Kidney (tissue), 14 donors: ENCODE results near the gene ADIPOQ. TPM values are rescaled to one million over a fixed set of nuclear protein-coding genes. Genes with fewer than 3 reads are reported as not detected.
"Not testable (repeated sequence)": the region's sequence is repeated elsewhere in the genome, so short reads cannot be mapped to it uniquely, and the experiment has no call there.

Source experiments
- DNase-seq, 5 donors: peaks; one replicate each; pipeline ENCODE4 v3.0.0-alpha.2; 2013 to 2020
- FAIRE-seq: peaks from 2 replicates; lab custom pipeline; 2012; peaks lifted over from hg19 to GRCh38; lab: Jason Lieb, UNC
- H3K27ac ChIP-seq, 2 donors: one replicate each; pipeline ENCODE4 v1.7.0; 2013; ENCODE audit warnings: low read depth in 2 of 2, low read length in 2 of 2, inconsistent platforms in 1 of 2
- H3K27me3 ChIP-seq: one replicate; pipeline ENCODE4 v1.7.1; 2013; ENCODE audit warnings: low read length, inconsistent platforms; ENCODE audit not compliant: control insufficient read depth, insufficient read depth
- H3K36me3 ChIP-seq, 3 donors: one replicate each; pipeline versions ENCODE4 v1.7.0 to v1.7.1; 2013; ENCODE audit warnings: low read length in 3 of 3, control low read depth in 1 of 3, inconsistent platforms in 1 of 3; ENCODE audit not compliant: insufficient read depth in 3 of 3, control insufficient read depth in 2 of 3
- H3K4me1 ChIP-seq, 3 donors: one replicate each; pipeline versions ENCODE4 v1.7.0 to v1.7.1; 2013; ENCODE audit warnings: low read length in 3 of 3, inconsistent platforms in 1 of 3, low read depth in 1 of 3; ENCODE audit not compliant: control insufficient read depth in 2 of 3, insufficient read depth in 2 of 3
- H3K4me3 ChIP-seq, 3 donors: one replicate each; pipeline versions ENCODE4 v1.7.0 to v1.8.1; 2013; ENCODE audit warnings: low read length in 3 of 3, control low read depth in 1 of 3, inconsistent platforms in 1 of 3
- H3K9ac ChIP-seq, 3 donors: one replicate each; pipeline versions ENCODE4 v1.7.0 to v1.7.1; 2013; ENCODE audit warnings: low read length in 3 of 3, control low read depth in 1 of 3, inconsistent platforms in 1 of 3
- H3K9me3 ChIP-seq, 3 donors: one replicate each; pipeline versions ENCODE4 v1.7.0 to v1.7.1; 2013; ENCODE audit warnings: low read length in 3 of 3, control low read depth in 1 of 3, inconsistent platforms in 1 of 3; ENCODE audit not compliant: control insufficient read depth in 2 of 3, insufficient read depth in 1 of 3
- intact Hi-C: fragments of 100-400 bp; cut with DNase I; formaldehyde crosslinking; loops from one replicate; pipeline ENCODE4 v1.11.1; 2022
- polyA plus RNA-seq: library from polyadenylated mRNA; stranded (reverse); fragments of 350-450 nt; fragmentation: Illumina TruSeq; extraction: RNeasy Lipid Tissue Mini Kit (QIAGEN cat#74804); gene quantifications from one replicate; pipeline ENCODE4 v1.2.3, GENCODE V29; 2014; ENCODE audit warnings: low read depth, low replicate concordance; ENCODE audit not compliant: insufficient read depth
- total RNA-seq: library from RNA; stranded (reverse); fragmentation: NEBNext Ultra II Directional; extraction: Animal tissue kit (Norgen Biotek cat#: 25700); gene quantifications from one replicate; pipeline ENCODE4 v1.2.1, GENCODE V29; 2021
- TF ChIP-seq, protein P1 (sequence below): IDR thresholded peaks from 3 replicates; pipeline ENCODE4 v1.5.1; 2012; ENCODE audit warnings: mild to moderate bottlenecking, moderate library complexity, borderline replicate concordance; ENCODE audit not compliant: insufficient read depth; ENCODE audit errors: extremely low read depth
- donor health status: control.
- donor health status: control.
- donor health status: control.
- donor health status: control.
- donor health status: control.
- donor health status: DM: yes; HTN: yes; CAD: no.
- donor health status: Normal renal cell carcinoma (clear cell type).

ADIPOQ gene
- total and polyA plus RNA-seq, 2 donors from 2014 or later: not detected

GRCh38 chr3:186802701-186803100 is 39.8 kb upstream of the ADIPOQ start:
- Histone ChIP-seq H3K9ac (no peak overlapping the region), H3K4me3 (no peak overlapping the region), H3K9me3 (no peaks in the 10 kb centered on the region), H3K36me3 (peaks cover 0 to 4% (median 3%) of the 10 kb centered on the region in 3 donors), H3K27me3 (no peaks in the 10 kb centered on the region), H3K4me1 (peaks cover 0 to 10% (median 5%) of the 10 kb centered on the region in 3 donors), H3K27ac (no peak overlapping the region)
- FAIRE-seq (no peak), DNase-seq (no peak)
- TF ChIP-seq, protein P1, sequence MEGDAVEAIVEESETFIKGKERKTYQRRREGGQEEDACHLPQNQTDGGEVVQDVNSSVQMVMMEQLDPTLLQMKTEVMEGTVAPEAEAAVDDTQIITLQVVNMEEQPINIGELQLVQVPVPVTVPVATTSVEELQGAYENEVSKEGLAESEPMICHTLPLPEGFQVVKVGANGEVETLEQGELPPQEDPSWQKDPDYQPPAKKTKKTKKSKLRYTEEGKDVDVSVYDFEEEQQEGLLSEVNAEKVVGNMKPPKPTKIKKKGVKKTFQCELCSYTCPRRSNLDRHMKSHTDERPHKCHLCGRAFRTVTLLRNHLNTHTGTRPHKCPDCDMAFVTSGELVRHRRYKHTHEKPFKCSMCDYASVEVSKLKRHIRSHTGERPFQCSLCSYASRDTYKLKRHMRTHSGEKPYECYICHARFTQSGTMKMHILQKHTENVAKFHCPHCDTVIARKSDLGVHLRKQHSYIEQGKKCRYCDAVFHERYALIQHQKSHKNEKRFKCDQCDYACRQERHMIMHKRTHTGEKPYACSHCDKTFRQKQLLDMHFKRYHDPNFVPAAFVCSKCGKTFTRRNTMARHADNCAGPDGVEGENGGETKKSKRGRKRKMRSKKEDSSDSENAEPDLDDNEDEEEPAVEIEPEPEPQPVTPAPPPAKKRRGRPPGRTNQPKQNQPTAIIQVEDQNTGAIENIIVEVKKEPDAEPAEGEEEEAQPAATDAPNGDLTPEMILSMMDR: no peak
- intact Hi-C loops: no loop called here

DNA sequence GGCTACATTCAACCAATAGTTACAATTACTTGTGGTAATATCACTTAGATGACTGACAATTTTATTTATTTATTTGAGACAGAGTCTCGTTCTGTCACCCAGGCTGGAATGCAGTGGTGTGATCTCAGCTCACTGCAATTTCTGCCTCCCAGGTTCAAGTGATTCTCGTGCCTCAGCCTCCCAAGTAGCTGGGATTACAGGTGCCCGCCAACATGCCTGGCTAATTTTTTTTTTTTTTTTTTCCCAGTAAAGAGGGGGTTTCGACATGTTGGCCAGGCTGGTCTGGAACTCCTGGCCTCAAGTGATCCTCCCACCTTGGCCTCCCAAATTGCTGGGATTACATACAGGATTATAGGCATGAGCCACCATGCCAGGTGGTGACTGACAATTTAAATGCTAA is 39.1 kb upstream of the ADIPOQ start:
- H3K27ac ChIP-seq, H3K9me3 ChIP-seq, intact Hi-C loops, H3K9ac ChIP-seq, H3K27me3 ChIP-seq, DNase-seq, H3K36me3 ChIP-seq, FAIRE-seq, H3K4me1 ChIP-seq, H3K4me3 ChIP-seq: not testable (repeated sequence)

DNA sequence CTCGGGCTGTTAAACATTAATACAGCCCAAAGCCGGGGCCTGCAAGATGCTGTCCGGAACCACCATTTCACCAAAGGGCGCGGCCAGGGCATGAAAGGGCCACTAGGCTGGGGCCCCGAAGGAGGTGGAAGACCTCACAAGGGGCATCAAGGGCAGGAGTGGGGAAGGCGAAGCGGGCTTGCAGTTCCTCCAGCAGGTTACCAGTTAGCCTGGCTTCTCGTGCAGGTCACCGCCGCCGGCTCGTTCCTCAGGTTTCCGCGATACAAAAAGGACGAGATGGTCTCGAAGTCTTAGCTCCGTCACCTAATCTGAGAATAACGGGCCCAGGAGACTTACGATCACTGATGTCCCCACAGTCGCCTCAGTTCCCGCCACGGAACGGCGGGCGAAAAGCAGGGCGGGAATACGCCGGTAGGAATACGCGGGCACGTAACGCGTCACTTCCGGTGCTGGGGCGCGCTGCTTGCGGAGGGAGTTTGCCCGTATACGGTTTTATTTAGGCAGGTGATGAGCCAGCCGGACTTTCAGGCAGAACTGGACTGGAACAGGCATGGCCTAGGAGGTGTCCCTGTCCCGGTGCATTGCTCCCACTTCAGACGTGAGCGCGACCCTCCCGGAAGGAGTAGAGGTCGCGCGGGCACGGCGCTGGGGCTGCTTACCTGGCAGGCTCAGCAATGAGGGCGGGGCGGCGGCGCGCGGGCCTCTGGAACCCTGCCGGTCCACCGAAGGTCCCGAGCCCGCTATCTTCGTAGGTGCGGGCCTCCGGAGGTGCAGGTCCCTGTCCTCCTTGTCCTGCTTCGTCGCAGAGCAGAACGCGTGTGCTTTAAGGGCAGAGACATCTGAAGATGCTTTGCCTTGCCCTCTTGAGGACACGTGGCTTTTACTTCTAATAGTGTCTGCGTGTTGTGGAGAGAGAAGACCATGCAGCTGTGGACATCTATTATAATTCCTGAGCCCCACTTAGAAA is 36.1 kb upstream of the ADIPOQ start, which contains the start of gene RFC4:
Gene RFC4 (minus strand): TSS at position 394 of the 967 bp plus-strand sequence. CDS start 1,769 bp downstream, outside the sequence.
- intact Hi-C loops: no loop called here
- Histone ChIP-seq H3K36me3 (no peaks in the 10 kb centered on the region), H3K4me3 (peak within 1 kb of the TSS; percentile 81 to 97 (median 95)), H3K4me1 (peaks cover 0 to 10% (median 5%) of the 10 kb centered on the region in 3 donors), H3K27ac (peak within 1 kb of the TSS; percentile 96), H3K9me3 (no peaks in the 10 kb centered on the region), H3K9ac (peak within 1 kb of the TSS; percentile 85 to 97 (median 95)), H3K27me3 (no peaks in the 10 kb centered on the region)
- no peak for FAIRE-seq
- DNase-seq: peak; percentile 89 to 96 (median 93)
- TF ChIP-seq, protein P1: no peak

DNA sequence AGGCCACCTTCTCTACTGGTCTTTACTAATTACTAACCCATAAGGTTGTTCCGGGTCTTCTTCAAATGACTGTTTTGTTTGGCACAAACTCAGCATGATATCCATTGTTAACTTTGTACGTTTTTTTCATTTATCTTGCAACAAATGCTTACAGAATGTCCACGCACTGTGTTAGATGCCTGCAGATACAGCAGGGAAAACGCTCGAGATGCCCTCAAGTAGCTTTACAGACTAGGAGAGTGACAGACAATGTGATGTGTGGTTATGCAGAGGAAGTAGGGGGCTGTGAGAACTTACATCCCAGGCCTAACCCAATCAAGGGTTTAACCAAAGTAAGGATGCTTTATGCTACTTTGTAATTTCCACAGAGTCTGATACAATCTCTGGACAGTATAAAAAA is 35.3 kb upstream of the ADIPOQ start:
- DNase-seq (no peak), FAIRE-seq (no peak)
- H3K27me3 ChIP-seq: no peaks in the 10 kb centered on the region
- intact Hi-C loops: no loop called here
- no peaks in the 10 kb centered on the region for H3K36me3 ChIP-seq
- no peaks in the 10 kb centered on the region for H3K9me3 ChIP-seq
- H3K27ac ChIP-seq: no peak overlapping the region
- peaks cover 0 to 10% (median 5%) of the 10 kb centered on the region in 3 donors for H3K4me1 ChIP-seq
- TF ChIP-seq, protein P1: no peak
- H3K9ac ChIP-seq: peak overlapping the region in 2 of 3 donors; percentile 85 to 97
- H3K4me3 ChIP-seq: peak overlapping the region in 2 of 3 donors; percentile 81 to 95
